ENCODE data around the gene LRRFIP2.

DNA sequence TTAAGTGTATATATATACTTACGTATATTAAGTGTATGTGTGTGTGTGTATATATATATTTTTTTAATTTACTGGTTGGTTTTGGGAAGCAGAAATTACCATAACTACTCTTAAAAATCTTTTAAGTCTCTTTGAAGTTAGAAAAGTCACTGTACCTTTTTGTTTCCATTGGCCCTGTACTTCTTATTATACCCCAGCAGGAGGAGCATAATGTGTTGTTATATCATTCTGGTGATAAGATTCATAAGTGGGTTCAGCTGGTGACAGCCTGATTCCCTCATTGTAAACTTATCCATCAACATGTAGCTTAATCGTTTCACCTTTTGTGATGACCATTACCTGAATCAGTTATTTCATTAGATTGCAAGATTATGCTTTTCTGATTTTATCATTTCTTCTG lies 150.3 kb downstream of the LRRFIP2 start:
- TF ChIP-seq EZH2 (IDR thresholded peaks at IDR 0.05; ENCODE audit: insufficient read depth, poor library complexity, severe bottlenecking) = no peak
- TF ChIP-seq EZH2phosphoT487 (IDR thresholded peaks at IDR 0.05; ENCODE audit: insufficient read depth, low read depth) = no peak

All from GM23248 (cell line).